Activated B cell treated with CpG ODN at 0.5 μM for 24 hours (primary cell): ENCODE measurements around the gene MTUS2. TPM values are rescaled to one million over a fixed set of nuclear protein-coding genes. Genes with fewer than 3 reads are reported as not detected.

Experiments used
- ATAC-seq: fragments of 200-7000 bp; cut with Tn5 transposase; one replicate; pipeline ENCODE4 v1.10.0; 2021; ENCODE audit warnings: low read depth, mild to moderate bottlenecking, moderate library complexity
- CTCF ChIA-PET: fragments of 350-600 bp; sonication (Branson Sonifier 250); formaldehyde crosslinking; loops from one replicate; lab custom pipeline; 2021; ENCODE audit warnings: antibody characterized with exemption; lab: Charles Lee
- POLR2A ChIA-PET: fragments of 350-600 bp; sonication (Branson Sonifier 250); formaldehyde crosslinking; loops from one replicate; lab custom pipeline; 2021; ENCODE audit warnings: antibody characterized with exemption; lab: Charles Lee
- DNase-seq: peaks from one replicate; pipeline ENCODE4 v3.0.0; 2022
- H3K27ac Mint-ChIP-seq: one replicate; pipeline ENCODE4 v1.8.0; 2020; ENCODE audit warnings: mixed read lengths
- H3K27me3 Mint-ChIP-seq: one replicate; pipeline ENCODE4 v1.8.0; 2021; ENCODE audit warnings: mixed read lengths
- H3K36me3 Mint-ChIP-seq: one replicate; pipeline ENCODE4 v1.8.0; 2021; ENCODE audit warnings: low read depth, mixed read lengths
- H3K4me1 Mint-ChIP-seq: one replicate; pipeline ENCODE4 v1.8.0; 2021; ENCODE audit warnings: mixed read lengths
- H3K4me3 Mint-ChIP-seq: one replicate; pipeline ENCODE4 v1.8.0; 2020; ENCODE audit warnings: mild to moderate bottlenecking, mixed read lengths
- H3K9me3 Mint-ChIP-seq: one replicate; pipeline ENCODE4 v1.8.0; 2020; ENCODE audit warnings: mixed read lengths
- intact Hi-C: fragments of 100-400 bp; cut with micrococcal nuclease; formaldehyde crosslinking; loops from one replicate; pipeline ENCODE4 v1.15.1; 2024
- total RNA-seq: library from RNA; stranded (reverse); gene quantifications from 2 replicates; pipeline ENCODE4 v1.2.3, GENCODE V29; 2022
- TF ChIP-seq, protein P1 (sequence below): fragments of 200-600 bp; IDR thresholded peaks from one replicate; pipeline ENCODE4 v1.8.0; 2022; ENCODE audit warnings: antibody characterized with exemption, mild to moderate bottlenecking

Gene MTUS2
- total RNA-seq, 1 donor from 2014 or later = not detected

DNA sequence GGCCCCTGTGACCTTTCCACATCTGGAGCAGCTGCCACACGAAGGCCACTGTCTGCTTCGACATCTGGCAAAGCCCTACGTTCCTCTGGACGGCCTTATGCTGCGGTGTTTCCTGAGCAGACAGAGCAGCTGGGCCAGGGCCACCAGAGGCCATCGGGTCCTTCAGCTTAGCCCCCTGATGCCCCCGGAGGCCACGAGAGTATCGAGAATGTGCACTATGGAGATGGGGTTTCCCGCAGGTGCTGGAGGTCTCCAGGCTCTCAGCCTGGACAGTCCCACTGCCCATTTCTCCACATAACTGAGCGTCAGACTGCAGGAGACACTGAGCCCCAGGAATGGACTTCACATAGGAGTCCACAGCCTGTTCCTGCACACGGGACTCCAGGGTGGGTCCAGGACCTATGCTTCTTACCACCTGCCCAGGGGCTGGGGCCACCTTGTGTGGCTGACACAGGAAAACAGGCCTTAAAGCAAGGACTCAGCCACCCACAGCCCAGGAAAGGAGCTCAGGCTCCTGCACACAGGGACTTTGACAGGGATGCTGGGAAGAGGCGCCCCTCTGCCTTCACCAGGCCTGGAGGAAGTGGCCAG, 694.7 kb downstream of the MTUS2 start:
- Mint-ChIP-seq H3K4me3 (no peak overlapping the region), H3K4me1 (no peaks in the 10 kb centered on the region), H3K27ac (no peak overlapping the region), H3K9me3 (no peaks in the 10 kb centered on the region), H3K36me3 (peaks cover 87% of the 10 kb centered on the region), H3K27me3 (no peaks in the 10 kb centered on the region)
- ATAC-seq (no peak), DNase-seq (no peak)
- POLR2A ChIA-PET = no interaction called here
- CTCF ChIA-PET = no interaction called here
- TF ChIP-seq, protein P1, sequence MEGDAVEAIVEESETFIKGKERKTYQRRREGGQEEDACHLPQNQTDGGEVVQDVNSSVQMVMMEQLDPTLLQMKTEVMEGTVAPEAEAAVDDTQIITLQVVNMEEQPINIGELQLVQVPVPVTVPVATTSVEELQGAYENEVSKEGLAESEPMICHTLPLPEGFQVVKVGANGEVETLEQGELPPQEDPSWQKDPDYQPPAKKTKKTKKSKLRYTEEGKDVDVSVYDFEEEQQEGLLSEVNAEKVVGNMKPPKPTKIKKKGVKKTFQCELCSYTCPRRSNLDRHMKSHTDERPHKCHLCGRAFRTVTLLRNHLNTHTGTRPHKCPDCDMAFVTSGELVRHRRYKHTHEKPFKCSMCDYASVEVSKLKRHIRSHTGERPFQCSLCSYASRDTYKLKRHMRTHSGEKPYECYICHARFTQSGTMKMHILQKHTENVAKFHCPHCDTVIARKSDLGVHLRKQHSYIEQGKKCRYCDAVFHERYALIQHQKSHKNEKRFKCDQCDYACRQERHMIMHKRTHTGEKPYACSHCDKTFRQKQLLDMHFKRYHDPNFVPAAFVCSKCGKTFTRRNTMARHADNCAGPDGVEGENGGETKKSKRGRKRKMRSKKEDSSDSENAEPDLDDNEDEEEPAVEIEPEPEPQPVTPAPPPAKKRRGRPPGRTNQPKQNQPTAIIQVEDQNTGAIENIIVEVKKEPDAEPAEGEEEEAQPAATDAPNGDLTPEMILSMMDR = no peak
- intact Hi-C loops = no loop called here

DNA sequence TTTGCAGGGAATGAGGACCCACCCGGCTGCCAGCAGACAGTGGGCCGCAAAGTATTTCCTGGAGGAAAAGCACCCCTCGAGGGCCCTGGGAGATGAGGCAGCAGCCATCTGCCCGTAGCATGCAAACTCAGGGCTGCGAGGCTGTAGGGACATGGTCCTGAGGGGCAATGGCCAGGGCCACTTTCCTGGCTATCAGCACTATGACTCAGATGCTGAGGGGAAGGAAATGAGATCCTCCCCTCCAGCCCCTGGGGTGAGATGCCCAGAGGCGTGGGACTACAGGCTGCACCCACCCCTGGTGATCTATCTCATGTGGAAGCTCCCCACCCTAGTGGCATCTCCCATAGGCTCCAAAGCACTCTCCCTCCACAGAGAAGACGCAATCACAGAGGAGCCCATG, 695.2 kb downstream of the MTUS2 start:
- TF ChIP-seq, protein P1 = no peak
- H3K4me1 Mint-ChIP-seq = no peaks in the 10 kb centered on the region
- intact Hi-C loops = no loop called here
- ATAC-seq = no peak
- no peak overlapping the region for H3K27ac Mint-ChIP-seq
- peaks cover 88% of the 10 kb centered on the region for H3K36me3 Mint-ChIP-seq
- no peak for DNase-seq
- POLR2A ChIA-PET = no interaction called here
- CTCF ChIA-PET = no interaction called here
- H3K27me3 Mint-ChIP-seq = no peaks in the 10 kb centered on the region
- no peak overlapping the region for H3K4me3 Mint-ChIP-seq
- no peaks in the 10 kb centered on the region for H3K9me3 Mint-ChIP-seq

DNA sequence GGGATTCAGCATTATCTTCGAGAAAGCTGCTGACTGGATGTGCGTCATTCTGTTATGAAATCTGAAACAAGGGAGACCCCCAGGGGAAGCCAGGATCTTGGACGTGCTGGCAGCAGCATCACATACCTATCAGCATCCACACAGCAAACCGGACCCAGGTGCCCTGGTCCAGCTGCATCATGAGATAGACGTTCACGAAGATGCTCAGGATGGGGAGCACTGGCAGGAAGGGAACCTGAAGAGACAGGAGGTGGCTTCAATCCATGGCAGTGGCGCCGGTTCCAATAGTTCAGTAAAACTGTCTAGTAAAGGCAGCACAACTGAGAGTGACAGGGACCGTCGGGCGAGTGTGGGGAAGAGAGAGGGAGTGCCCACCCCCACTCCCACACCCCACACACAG, 695.9 kb downstream of the MTUS2 start:
- no peaks in the 10 kb centered on the region for H3K9me3 Mint-ChIP-seq
- ChIA-PET POLR2A (no interaction called here), CTCF (no interaction called here)
- DNase-seq (no peak), ATAC-seq (no peak)
- no peaks in the 10 kb centered on the region for H3K27me3 Mint-ChIP-seq
- no peak overlapping the region for H3K27ac Mint-ChIP-seq
- TF ChIP-seq, protein P1 = no peak
- H3K4me3 Mint-ChIP-seq = no peak overlapping the region
- H3K4me1 Mint-ChIP-seq = no peaks in the 10 kb centered on the region
- H3K36me3 Mint-ChIP-seq = peaks cover 88% of the 10 kb centered on the region
- intact Hi-C loops = no loop called here

DNA sequence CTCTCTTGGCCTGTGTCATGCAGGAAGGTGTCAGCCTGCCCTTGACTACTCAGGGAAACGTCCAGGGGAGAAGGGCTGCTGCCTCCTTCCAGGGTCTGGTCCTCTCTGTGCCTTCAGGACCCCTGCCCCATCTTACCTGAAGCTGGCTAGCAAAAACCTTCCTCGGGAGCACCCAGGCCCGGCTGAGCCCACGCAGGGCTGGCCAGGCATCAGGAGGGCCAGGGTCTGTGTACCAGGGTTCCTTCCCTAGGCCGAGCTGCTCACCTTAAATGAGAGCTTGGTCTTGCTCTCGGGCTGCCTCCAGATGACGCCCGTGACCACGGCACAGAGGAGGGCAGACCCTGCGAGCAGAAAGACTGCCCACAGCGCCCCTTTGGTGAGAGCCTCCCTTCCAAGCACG, 696.7 kb downstream of the MTUS2 start:
- DNase-seq = no peak
- TF ChIP-seq, protein P1 = no peak
- no peak for ATAC-seq
- ChIA-PET POLR2A (no interaction called here), CTCF (interaction anchor here (4.2 kb wide), 1 partner anchor 8 kb away, joined by 18 read pairs; no protein-coding TSS in a partner anchor)
- intact Hi-C loops = no loop called here
- H3K9me3 Mint-ChIP-seq = no peaks in the 10 kb centered on the region
- no peaks in the 10 kb centered on the region for H3K27me3 Mint-ChIP-seq
- no peak overlapping the region for H3K4me3 Mint-ChIP-seq
- H3K4me1 Mint-ChIP-seq = no peaks in the 10 kb centered on the region
- H3K27ac Mint-ChIP-seq = no peak overlapping the region
- H3K36me3 Mint-ChIP-seq = peaks cover 87% of the 10 kb centered on the region

DNA sequence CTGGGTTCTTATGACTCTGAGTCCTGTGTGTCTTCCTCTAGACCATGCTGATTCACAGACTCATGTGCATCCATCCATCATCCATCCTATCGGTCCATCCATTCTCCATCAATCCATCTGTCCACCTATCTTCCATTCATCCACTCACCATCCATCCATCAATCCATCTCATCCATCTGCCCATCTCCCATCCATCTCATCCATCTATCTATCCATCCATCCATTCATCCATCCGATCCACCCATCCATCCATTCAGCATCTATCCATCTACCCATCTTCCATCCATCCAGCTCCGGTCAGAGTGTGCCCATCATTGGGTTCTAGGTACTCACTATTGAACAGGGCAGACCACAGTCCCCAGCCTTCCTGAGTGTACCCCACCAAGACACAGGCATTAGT, 699.8 kb downstream of the MTUS2 start:
- no peak overlapping the region for H3K27ac Mint-ChIP-seq
- no peaks in the 10 kb centered on the region for H3K9me3 Mint-ChIP-seq
- H3K27me3 Mint-ChIP-seq = no peaks in the 10 kb centered on the region
- ChIA-PET CTCF (interaction anchor here (4.2 kb wide), 1 partner anchor 11 kb away, joined by 18 read pairs; no protein-coding TSS in a partner anchor), POLR2A (no interaction called here)
- H3K4me3 Mint-ChIP-seq = no peak overlapping the region
- TF ChIP-seq, protein P1 = no peak
- ATAC-seq (no peak), DNase-seq (no peak)
- H3K36me3 Mint-ChIP-seq = peaks cover 89% of the 10 kb centered on the region
- intact Hi-C loops = no loop called here
- H3K4me1 Mint-ChIP-seq = no peaks in the 10 kb centered on the region
